Measurements from ENCODE around the gene THUMPD1.

DNA sequence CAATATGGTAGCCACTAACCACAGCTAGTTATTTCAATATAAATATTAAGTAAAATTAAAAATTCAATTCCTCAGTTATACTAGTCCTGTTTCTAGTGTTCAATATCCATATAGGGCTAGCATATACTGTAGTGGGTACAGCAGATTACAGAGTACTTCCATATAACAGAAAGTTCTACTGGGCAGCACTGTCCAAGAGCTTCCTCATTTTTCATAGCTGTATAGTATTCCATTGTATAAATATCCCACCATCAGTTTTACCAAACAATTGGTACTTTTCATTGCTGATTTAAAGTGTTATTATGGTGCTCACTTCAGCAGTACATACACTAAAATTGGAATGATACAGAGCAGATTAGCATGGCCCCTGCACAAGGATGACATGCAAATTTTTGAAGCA is 42.6 kb upstream of the THUMPD1 start:
- TF ChIP-seq, protein P1, sequence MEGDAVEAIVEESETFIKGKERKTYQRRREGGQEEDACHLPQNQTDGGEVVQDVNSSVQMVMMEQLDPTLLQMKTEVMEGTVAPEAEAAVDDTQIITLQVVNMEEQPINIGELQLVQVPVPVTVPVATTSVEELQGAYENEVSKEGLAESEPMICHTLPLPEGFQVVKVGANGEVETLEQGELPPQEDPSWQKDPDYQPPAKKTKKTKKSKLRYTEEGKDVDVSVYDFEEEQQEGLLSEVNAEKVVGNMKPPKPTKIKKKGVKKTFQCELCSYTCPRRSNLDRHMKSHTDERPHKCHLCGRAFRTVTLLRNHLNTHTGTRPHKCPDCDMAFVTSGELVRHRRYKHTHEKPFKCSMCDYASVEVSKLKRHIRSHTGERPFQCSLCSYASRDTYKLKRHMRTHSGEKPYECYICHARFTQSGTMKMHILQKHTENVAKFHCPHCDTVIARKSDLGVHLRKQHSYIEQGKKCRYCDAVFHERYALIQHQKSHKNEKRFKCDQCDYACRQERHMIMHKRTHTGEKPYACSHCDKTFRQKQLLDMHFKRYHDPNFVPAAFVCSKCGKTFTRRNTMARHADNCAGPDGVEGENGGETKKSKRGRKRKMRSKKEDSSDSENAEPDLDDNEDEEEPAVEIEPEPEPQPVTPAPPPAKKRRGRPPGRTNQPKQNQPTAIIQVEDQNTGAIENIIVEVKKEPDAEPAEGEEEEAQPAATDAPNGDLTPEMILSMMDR (IDR thresholded peaks at IDR 0.05): no peak
- TF ChIP-seq POLR2A (IDR thresholded peaks at IDR 0.05): no peak
